Subcutaneous adipose tissue (tissue), 4 donors: ENCODE results near the gene NUP50. TPM values are rescaled to one million over a fixed set of nuclear protein-coding genes. Genes with fewer than 3 reads are reported as not detected.

ENCODE experiments used
- total RNA-seq, 4 donors: library from RNA; depleted of rRNA; stranded (reverse); fragments of >200 nt; gene quantifications; one replicate each; pipeline ENCODE4 v1.1.0, GENCODE V29; 2016
- TF ChIP-seq, protein P1 (sequence below): fragments of 450-650 bp; IDR thresholded peaks from one replicate; pipeline ENCODE4 v1.5.1; 2016; ENCODE audit warnings: low read depth, mild to moderate bottlenecking, control low read depth, antibody characterized with exemption, moderate library complexity

The NUP50 gene
- total RNA-seq, 4 donors from 2014 or later: 39.6 to 58.0 (median 50.2) TPM

DNA sequence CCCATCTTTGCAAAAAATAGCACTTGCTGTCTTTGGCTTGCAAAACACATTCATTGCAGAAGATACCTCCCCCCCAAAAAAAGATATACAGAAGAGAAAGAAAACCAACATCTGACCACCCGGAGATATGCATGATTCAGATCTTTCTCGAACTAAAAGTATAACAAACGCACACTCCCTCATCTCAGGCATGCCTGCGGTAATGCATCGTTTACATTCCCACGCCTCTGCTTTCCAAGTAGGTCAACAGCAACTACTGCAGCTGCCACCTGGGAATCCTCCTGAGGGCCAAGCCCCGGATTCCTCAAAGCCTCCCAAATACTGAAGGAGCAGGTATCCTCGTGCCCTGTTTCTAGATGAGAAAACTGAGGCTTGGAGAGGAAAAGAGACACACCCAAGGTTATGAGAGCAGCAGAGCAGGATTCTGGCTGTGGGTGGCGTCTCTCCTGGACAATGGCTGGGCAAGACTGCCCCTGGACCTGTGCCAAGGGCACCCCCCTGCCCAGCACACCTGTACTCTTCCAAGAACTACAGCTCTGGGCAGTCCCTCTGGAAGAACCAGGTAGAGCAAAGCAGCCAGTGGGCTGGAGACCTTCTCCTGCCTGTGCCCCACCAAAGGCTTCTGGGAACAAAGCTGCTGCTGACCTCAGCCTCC, 38.1 kb downstream of the NUP50 start:
- TF ChIP-seq, protein P1, sequence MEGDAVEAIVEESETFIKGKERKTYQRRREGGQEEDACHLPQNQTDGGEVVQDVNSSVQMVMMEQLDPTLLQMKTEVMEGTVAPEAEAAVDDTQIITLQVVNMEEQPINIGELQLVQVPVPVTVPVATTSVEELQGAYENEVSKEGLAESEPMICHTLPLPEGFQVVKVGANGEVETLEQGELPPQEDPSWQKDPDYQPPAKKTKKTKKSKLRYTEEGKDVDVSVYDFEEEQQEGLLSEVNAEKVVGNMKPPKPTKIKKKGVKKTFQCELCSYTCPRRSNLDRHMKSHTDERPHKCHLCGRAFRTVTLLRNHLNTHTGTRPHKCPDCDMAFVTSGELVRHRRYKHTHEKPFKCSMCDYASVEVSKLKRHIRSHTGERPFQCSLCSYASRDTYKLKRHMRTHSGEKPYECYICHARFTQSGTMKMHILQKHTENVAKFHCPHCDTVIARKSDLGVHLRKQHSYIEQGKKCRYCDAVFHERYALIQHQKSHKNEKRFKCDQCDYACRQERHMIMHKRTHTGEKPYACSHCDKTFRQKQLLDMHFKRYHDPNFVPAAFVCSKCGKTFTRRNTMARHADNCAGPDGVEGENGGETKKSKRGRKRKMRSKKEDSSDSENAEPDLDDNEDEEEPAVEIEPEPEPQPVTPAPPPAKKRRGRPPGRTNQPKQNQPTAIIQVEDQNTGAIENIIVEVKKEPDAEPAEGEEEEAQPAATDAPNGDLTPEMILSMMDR: no peak

DNA sequence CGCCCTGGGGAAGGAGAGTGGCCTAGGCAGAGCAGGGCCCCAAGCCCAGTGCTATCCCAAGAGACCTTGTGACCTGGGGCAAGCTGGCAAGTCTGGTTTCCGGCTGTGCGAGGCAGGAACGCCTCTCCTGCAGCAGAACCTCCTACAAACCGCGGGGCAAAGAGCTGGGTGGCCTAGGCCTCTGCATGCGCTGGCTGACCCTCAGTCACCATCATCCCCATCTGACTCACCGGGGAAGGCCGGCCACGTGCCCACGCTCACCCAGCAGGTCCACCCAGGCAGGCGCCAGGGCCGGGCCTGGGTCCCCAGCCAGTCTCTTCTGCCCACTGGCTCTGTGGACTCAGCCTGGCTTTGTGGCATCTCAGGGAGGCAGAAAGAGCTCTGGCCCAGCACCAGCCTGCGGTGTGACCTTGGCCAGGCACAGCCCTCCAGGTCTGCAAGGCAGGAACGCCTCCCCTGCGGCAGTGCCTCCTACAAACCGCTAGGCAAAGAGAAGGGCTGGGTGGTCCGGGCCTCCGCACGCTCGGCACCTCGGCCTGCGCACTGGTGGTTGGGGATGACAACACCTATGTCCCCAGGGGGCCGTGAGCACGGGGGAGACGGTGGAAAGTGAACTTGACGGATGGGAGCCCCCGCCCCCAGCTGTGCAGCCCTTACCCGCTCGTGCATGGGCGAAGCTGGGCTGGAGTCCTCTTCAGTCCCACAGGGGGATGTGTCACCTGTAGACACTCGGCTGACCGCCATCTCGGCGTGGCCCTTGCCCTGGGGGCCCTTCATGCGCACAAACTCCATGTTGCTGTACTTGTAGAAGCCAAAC, 38.8 kb downstream of the NUP50 start:
- TF ChIP-seq, protein P1: no peak

DNA sequence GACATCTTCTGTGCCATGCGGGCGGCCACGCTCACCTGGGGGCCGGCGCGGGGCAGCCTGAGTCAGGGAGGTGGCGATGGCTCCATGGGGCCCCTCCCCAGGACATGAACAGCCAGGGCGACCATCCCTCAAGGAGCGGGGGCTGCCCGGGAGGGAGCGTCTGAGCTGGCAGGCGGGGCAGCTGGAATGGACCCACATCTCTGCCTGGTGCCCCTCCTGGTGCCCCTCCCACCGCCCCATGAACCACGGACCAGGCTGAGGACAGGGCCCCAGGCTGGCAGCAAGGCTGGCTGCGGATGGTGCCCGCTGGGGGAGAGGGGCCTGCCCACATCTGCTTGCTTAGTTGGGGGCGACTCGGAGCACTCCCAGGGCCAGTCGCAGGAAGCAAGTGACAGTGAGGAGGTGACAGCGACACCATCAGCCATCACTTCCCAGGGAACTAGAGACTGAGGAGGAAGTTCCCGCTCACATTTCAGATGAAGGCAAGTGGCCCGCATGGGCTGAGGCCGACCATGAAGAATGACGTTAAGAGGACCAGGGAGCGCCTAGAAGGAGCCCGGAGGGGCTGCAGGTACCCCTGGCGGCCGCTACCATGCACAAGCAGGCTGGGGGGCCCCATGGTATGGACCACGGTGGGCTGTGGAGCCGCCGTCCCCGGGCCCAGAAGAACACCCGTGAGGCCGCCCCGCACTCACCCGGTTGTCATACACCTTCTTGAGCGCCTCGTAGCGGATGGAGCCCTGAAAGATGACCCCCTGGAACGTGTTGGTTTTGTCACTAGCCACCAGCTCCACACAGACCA, 39.6 kb downstream of the NUP50 start:
- TF ChIP-seq, protein P1: no peak

DNA sequence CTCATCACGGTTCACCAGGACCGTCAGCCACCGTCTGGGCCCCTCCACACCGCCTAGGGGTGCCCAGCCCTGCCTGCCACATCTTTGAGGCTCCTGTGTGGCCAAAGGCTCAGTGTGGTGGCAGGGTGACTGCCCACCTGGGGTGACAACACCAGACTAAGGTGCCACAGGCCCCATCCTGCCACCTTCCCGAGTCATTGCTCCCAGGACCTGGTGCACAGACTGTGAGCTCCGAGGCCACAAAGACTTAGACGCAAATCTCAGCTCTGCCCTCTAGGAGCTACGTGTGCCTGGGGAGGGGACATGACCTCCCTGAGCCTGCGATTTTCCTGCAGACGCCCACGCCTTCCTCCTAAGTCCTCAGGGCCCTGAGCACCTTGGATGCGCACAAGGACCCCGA, 40.5 kb downstream of the NUP50 start:
- TF ChIP-seq, protein P1: no peak

DNA sequence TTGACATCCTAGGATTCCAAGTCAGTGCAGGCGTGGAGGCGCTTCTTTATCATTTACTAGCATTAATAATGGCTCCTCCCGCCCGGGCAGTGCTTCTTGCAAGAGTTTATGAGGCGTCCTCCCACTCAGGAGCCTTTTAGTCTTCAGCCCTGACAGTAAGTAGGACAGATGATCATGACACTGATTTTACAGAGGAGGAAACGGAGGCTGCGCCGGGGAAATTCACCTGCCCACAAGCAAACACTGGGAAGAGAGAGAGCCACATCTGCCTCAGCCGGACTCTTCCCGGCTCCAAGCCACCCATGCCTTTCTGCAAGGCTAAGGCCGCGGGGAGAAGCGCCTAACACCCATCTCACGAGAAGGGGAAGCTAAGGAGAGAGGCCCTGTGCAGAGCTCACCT, 41.1 kb downstream of the NUP50 start:
- TF ChIP-seq, protein P1: no peak

DNA sequence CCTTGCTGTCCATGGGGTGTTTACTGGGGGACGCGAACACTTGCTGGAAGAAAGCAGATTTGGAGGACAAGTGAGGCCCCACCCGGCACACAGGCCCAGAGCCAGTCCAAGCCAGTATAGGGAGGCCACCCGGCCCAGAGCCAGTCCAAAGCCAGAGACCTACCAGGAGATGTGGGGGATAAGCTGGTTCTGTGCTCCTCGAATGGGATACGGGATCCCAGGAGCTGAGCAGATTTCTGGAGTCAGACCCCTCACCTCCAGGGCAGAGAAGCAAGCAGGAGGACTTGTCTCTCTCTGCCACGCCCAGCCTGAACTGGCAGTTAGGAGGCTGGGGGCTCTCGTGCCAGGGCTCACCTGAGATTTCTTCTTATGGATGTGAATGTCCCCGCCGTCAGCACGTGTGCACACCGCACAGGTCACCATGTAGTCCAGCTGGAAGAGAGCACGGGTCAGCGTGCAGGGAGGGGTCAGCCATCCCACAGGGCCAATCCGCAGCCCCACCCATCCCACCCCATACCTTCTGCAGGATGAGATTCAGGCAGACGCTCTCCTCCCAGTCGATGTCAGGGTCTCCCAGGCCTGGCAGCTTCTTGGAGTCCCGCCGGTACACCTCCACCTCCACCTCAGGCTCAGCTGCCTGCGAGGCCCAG, 41.7 kb downstream of the NUP50 start:
- TF ChIP-seq, protein P1: no peak
